Epithelial cell of esophagus (primary cell): ENCODE results near the gene PRELP.

Source experiments
- DNase-seq: peaks from one replicate; pipeline ENCODE4 v3.0.0; 2010; ENCODE audit warnings: low read depth
- H3K4me3 ChIP-seq: 2 replicates; pipeline ENCODE4 v1.5.1; 2011; ENCODE audit warnings: mild to moderate bottlenecking, low read length, control low read depth
- TF ChIP-seq, protein P1 (sequence below): IDR thresholded peaks from 2 replicates; pipeline ENCODE4 v1.5.1; 2011; ENCODE audit warnings: low read depth, mild to moderate bottlenecking, low read length, control low read depth, inconsistent platforms; ENCODE audit not compliant: insufficient read depth; ENCODE audit errors: missing control alignments

The PRELP gene

DNA sequence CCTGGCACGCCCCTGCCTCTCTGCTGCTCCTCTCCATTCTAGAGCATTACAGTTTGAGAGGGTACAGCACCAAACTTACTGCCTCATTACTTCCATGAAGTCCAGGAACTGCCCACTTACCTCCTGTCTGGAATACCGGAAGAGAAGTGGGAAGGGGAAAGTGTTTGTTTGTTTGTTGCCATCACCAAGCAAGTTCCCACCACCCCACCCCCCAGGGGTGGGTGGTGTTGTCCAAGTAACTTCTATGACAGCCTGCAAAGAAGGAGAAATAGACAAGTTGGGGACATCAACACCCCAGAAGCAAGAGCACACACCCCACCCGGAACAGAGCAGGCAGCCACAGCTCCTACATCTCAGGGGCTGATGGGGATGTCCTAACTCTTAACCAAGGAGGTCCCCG lies 36.3 kb downstream of the PRELP start:
- DNase-seq, result no peak
- TF ChIP-seq, protein P1, sequence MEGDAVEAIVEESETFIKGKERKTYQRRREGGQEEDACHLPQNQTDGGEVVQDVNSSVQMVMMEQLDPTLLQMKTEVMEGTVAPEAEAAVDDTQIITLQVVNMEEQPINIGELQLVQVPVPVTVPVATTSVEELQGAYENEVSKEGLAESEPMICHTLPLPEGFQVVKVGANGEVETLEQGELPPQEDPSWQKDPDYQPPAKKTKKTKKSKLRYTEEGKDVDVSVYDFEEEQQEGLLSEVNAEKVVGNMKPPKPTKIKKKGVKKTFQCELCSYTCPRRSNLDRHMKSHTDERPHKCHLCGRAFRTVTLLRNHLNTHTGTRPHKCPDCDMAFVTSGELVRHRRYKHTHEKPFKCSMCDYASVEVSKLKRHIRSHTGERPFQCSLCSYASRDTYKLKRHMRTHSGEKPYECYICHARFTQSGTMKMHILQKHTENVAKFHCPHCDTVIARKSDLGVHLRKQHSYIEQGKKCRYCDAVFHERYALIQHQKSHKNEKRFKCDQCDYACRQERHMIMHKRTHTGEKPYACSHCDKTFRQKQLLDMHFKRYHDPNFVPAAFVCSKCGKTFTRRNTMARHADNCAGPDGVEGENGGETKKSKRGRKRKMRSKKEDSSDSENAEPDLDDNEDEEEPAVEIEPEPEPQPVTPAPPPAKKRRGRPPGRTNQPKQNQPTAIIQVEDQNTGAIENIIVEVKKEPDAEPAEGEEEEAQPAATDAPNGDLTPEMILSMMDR, result no peak

GRCh38 chr1:203512517-203512847 lies 36.9 kb downstream of the PRELP start:
- no peak overlapping the region for H3K4me3 ChIP-seq
- no peak for DNase-seq
- TF ChIP-seq, protein P1, result no peak

More for the DNA sequence above, 36.3 kb downstream of the PRELP start:
- no peak overlapping the region for H3K4me3 ChIP-seq

GRCh38 chr1:203512848-203513584 lies 37.4 kb downstream of the PRELP start:
- TF ChIP-seq, protein P1, result no peak
- no peak overlapping the region for H3K4me3 ChIP-seq
- DNase-seq, result peak; percentile 93

- TF ChIP-seq, protein P1, result no peak
- DNase-seq, result no peak
- no peak overlapping the region for H3K4me3 ChIP-seq
Measured at GRCh38 chr1:203513585-203514031, 38.0 kb downstream of the PRELP start.

GRCh38 chr1:203516184-203516583 lies 40.6 kb downstream of the PRELP start:
- TF ChIP-seq, protein P1, result no peak
- no peak overlapping the region for H3K4me3 ChIP-seq
- DNase-seq, result no peak

GRCh38 chr1:203516906-203517305 lies 41.3 kb downstream of the PRELP start:
- TF ChIP-seq, protein P1, result no peak
- DNase-seq, result no peak
- no peak overlapping the region for H3K4me3 ChIP-seq
